GM12878 (cell line): ENCODE measurements around the gene HMGB1. TPM values are rescaled to one million over a fixed set of nuclear protein-coding genes. Genes with fewer than 3 reads are reported as not detected.

Source experiments
- ATAC-seq: fragments of 200-7000 bp; cut with Tn5 transposase; 3 replicates; pipeline ENCODE4 v1.9.1; 2020; ENCODE audit warnings: mild to moderate bottlenecking, moderate library complexity
- BruUV-seq: library from RNA; stranded (reverse); fragments of 400-500 nt; replicated peaks from 2 replicates; lab custom pipeline; 2021; lab: Mats Ljungman, UMichigan
- CTCF ChIA-PET: fragments of 300-600 bp; sonication (Branson Sonifier 250); formaldehyde crosslinking; extraction: SDS; loops from one replicate; lab custom pipeline; 2021; ENCODE audit warnings: inconsistent platforms; lab: Yijun Ruan, JAX
- POLR2A ChIA-PET: fragments of 350-600 bp; formaldehyde crosslinking; extraction: SDS; loops from one replicate; lab custom pipeline; 2021; ENCODE audit warnings: inconsistent platforms; lab: Charles Lee
- RAD21 ChIA-PET: fragments of 300-600 bp; sonication (Branson Sonifier 250); formaldehyde crosslinking; loops from one replicate; lab custom pipeline; 2023; ENCODE audit warnings: antibody characterized with exemption; ENCODE audit not compliant: unreplicated experiment; lab: Charles Lee
- SMC1A ChIA-PET: fragments of 300-600 bp; sonication (Branson Sonifier 250); formaldehyde crosslinking; loops from one replicate; lab custom pipeline; 2023; ENCODE audit not compliant: unreplicated experiment, uncharacterized antibody; lab: Charles Lee
- DNase-seq: peaks from one replicate; pipeline ENCODE4 v3.0.0-alpha.2; 2011; ENCODE audit warnings: low read depth, low spot score
- FAIRE-seq: peaks from 3 replicates; lab custom pipeline; 2011; peaks lifted over from hg19 to GRCh38; lab: Jason Lieb, UNC
- H2AFZ ChIP-seq: 2 replicates; pipeline ENCODE4 v1.6.0; 2011; ENCODE audit warnings: low read depth, low read length, control low read depth; ENCODE audit not compliant: control insufficient read depth
- H3K27ac ChIP-seq: 2 replicates; pipeline ENCODE4 v1.5.1; 2011; ENCODE audit warnings: control low read depth; ENCODE audit not compliant: control insufficient read depth, insufficient read depth
- H3K27me3 ChIP-seq, 2 experiments: replicated peaks in 1 of 2; 2 replicates each; pipeline versions ENCODE4 v1.6.0 to v1.6.1; 2011; ENCODE audit warnings: low read length in 1 of 2; ENCODE audit not compliant: control insufficient read depth in 2 of 2, insufficient read depth in 2 of 2
- H3K36me3 ChIP-seq, 2 experiments: 2 replicates each; pipeline ENCODE4 v1.5.1; 2011; ENCODE audit warnings: low read length in 1 of 2; ENCODE audit not compliant: control insufficient read depth in 2 of 2, insufficient read depth in 2 of 2
- H3K4me1 ChIP-seq: 2 replicates; pipeline ENCODE4 v1.6.1; 2011; ENCODE audit warnings: mild to moderate bottlenecking, low read length, moderate library complexity, mixed read lengths; ENCODE audit not compliant: control insufficient read depth, insufficient read depth
- H3K4me2 ChIP-seq: 2 replicates; pipeline ENCODE4 v1.6.0; 2011; ENCODE audit warnings: control low read depth; ENCODE audit not compliant: control insufficient read depth, insufficient read depth
- H3K4me3 ChIP-seq: fragments of 200-600 bp; sonication (generic); 2 replicates; pipeline ENCODE4 v1.5.1; 2016
- H3K79me2 ChIP-seq: 2 replicates; pipeline ENCODE4 v1.6.0; 2011; ENCODE audit warnings: low read length; ENCODE audit not compliant: control insufficient read depth, insufficient read depth
- H3K9ac ChIP-seq: 2 replicates; pipeline ENCODE4 v1.8.0; 2011; ENCODE audit warnings: low read length, control low read depth, mixed read lengths; ENCODE audit not compliant: control insufficient read depth, insufficient read depth
- H3K9me3 ChIP-seq: replicated peaks from 3 replicates; pipeline ENCODE4 v1.5.1; 2011; ENCODE audit warnings: mild to moderate bottlenecking, low read length; ENCODE audit not compliant: control insufficient read depth, insufficient read depth
- H4K20me1 ChIP-seq: 2 replicates; pipeline ENCODE4 v1.6.0; 2011; ENCODE audit not compliant: control insufficient read depth, insufficient read depth
- ASH2L ChIP-seq: fragments of 300-600, 200-600 bp; sonication (generic); IDR thresholded peaks from 2 replicates; pipeline ENCODE4 v1.6.1; 2017; ENCODE audit warnings: low read depth, mild to moderate bottlenecking, borderline replicate concordance
- BMI1 ChIP-seq: fragments of 450-650 bp; IDR thresholded peaks from 2 replicates; pipeline ENCODE4 v1.6.1; 2016; ENCODE audit warnings: mild to moderate bottlenecking, moderate library complexity, borderline replicate concordance
- ETV6 ChIP-seq, 2 experiments: fragments of 450-650 bp in 1 of 2; IDR thresholded peaks in 1 of 2; conservative IDR thresholded peaks in 1 of 2; 2 replicates each; pipeline ENCODE4 v1.6.1; 2014; ENCODE audit warnings: antibody characterized with exemption in 1 of 2, borderline replicate concordance in 1 of 2, low read depth in 1 of 2, mild to moderate bottlenecking in 1 of 2, moderate library complexity in 1 of 2
- HDAC2 ChIP-seq: fragments of 200-600 bp; sonication (generic); IDR thresholded peaks from 2 replicates; pipeline ENCODE4 v1.6.1; 2017
- MTA3 ChIP-seq: IDR thresholded peaks from 2 replicates; pipeline ENCODE4 v1.6.1; 2012; ENCODE audit warnings: low read length, inconsistent platforms, borderline replicate concordance
- NFIC ChIP-seq: IDR thresholded peaks from 2 replicates; pipeline ENCODE4 v1.6.1; 2012; ENCODE audit warnings: low read depth, mild to moderate bottlenecking, inconsistent platforms, low read length, moderate library complexity
- NRF1 ChIP-seq: conservative IDR thresholded peaks from 2 replicates; pipeline ENCODE4 v1.6.1; 2011; ENCODE audit warnings: mild to moderate bottlenecking, low read depth, low read length, improper control_type of control experiment
- POLR2AphosphoS5 ChIP-seq: IDR thresholded peaks from 2 replicates; pipeline ENCODE4 v1.6.1; 2011; ENCODE audit warnings: mild to moderate bottlenecking, low read length, inconsistent platforms
- SMAD1 ChIP-seq: fragments of 450-650 bp; IDR thresholded peaks from 2 replicates; pipeline ENCODE4 v1.6.1; 2018; ENCODE audit warnings: mild to moderate bottlenecking, low read depth; ENCODE audit not compliant: partially characterized antibody
- SMARCA5 ChIP-seq: fragments of 450-650 bp; IDR thresholded peaks from 2 replicates; pipeline ENCODE4 v1.6.1; 2017; ENCODE audit warnings: mild to moderate bottlenecking
- SPI1 ChIP-seq: IDR thresholded peaks from 2 replicates; pipeline ENCODE4 v1.6.1; 2011; ENCODE audit warnings: low read depth, mild to moderate bottlenecking, low read length, moderate library complexity, borderline replicate concordance; ENCODE audit not compliant: insufficient read depth
- YY1 ChIP-seq: IDR thresholded peaks from 2 replicates; pipeline ENCODE4 v1.6.1; 2011; ENCODE audit warnings: low read depth, mild to moderate bottlenecking, low read length
- in situ Hi-C: fragments of 300-500 bp; cut with MboI; formaldehyde crosslinking; loops from 9 replicates; pipeline ENCODE4 v1.14.3; 2018; ENCODE audit warnings: mixed read lengths
- intact Hi-C: fragments of 100-400 bp; cut with micrococcal nuclease; formaldehyde crosslinking; loops from one replicate; pipeline ENCODE4 v1.14.2; 2022; ENCODE audit not compliant: unreplicated experiment
- polyA plus RNA-seq, 11 experiments: library from polyadenylated mRNA; depleted of rRNA in 4 of 11; unstranded in 6 of 11; stranded (reverse) in 5 of 11; fragments of >200 nt; fragmentation: Nextera tagmentation in 4 of 11; fragmentation: Illumina TruSeq in 1 of 11; extraction: Ambion mirVana in 4 of 11; extraction: Trizol in 1 of 11; gene quantifications; 1 replicate in 1 of 11; 2 replicates in 10 of 11; pipeline versions ENCODE4 v1.2.1 to v1.2.3, GENCODE V29; 2011 to 2016; ENCODE audit warnings: inconsistent platforms in 2 of 11, missing spikeins in 2 of 11, low read depth in 1 of 11
- total RNA-seq, 4 experiments: library from RNA; depleted of rRNA in 3 of 4; stranded (reverse); fragments of >200 nt in 3 of 4; fragmentation: Illumina TruSeq in 1 of 4; extraction: Trizol in 1 of 4; gene quantifications; 2 replicates each; pipeline versions ENCODE4 v1.2.1 to v1.2.3, GENCODE V29; 2013 to 2021
- TF ChIP-seq, protein P1 (sequence below): fragments of 450-650 bp; IDR thresholded peaks from 2 replicates; pipeline ENCODE4 v1.6.1; 2016; ENCODE audit warnings: mild to moderate bottlenecking
- TF ChIP-seq, protein P2 (sequence below): fragments of 450-650 bp; IDR thresholded peaks from 2 replicates; pipeline ENCODE4 v1.6.1; 2017; ENCODE audit warnings: antibody characterized with exemption, mild to moderate bottlenecking, moderate library complexity

Gene HMGB1
- total and polyA plus RNA-seq, 10 of the 15 experiments (the other 5 are each of a cell fraction or from before 2014, with no cell fraction given), result 365 to 2,529 (median 1,396) TPM

DNA sequence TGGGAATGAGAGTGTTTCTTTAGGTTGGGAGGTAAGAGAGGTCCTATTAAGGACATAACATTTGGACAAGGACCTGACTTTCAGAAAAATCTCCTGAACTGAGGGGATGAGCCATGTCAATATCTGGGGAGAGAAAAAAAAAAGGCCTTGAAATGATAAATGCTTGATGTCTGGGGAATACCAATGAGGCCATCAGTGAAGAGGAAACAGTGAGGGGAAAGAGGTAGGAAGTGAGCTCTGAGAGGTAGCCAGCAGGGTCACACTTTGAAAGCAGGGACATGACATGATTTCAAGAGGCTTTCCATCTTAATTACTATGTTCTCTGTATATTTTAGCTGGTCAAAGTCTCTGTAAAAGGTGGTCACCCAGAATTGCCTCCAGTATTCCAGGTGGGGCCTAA is 53.4 kb downstream of the HMGB1 start:
- H3K4me1 ChIP-seq, result peaks cover 22% of the 10 kb centered on the region
- TF ChIP-seq NFIC, result no peak
- TF ChIP-seq ASH2L, result no peak
- no peak for TF ChIP-seq MTA3
- no peak for TF ChIP-seq HDAC2
- peak; percentile 32; the same call in 1 of the 2 replicates for TF ChIP-seq SPI1
- TF ChIP-seq, protein P1, sequence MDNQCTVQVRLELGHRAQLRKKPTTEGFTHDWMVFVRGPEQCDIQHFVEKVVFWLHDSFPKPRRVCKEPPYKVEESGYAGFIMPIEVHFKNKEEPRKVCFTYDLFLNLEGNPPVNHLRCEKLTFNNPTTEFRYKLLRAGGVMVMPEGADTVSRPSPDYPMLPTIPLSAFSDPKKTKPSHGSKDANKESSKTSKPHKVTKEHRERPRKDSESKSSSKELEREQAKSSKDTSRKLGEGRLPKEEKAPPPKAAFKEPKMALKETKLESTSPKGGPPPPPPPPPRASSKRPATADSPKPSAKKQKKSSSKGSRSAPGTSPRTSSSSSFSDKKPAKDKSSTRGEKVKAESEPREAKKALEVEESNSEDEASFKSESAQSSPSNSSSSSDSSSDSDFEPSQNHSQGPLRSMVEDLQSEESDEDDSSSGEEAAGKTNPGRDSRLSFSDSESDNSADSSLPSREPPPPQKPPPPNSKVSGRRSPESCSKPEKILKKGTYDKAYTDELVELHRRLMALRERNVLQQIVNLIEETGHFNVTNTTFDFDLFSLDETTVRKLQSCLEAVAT, result no peak
- TF ChIP-seq YY1, result no peak
- no peak for TF ChIP-seq SMAD1
- TF ChIP-seq ETV6 (conservative IDR thresholded peaks at IDR 0.05 in 1 of 2, IDR thresholded peaks at IDR 0.05 in 1 of 2; ENCODE audit: borderline replicate concordance in 1 of 2, low read depth in 1 of 2), result peak in 1 of 2 experiments; percentile 56; a peak in 1 of 4 replicates
- TF ChIP-seq NRF1, result no peak
- no peak for TF ChIP-seq SMARCA5
- TF ChIP-seq, protein P2, sequence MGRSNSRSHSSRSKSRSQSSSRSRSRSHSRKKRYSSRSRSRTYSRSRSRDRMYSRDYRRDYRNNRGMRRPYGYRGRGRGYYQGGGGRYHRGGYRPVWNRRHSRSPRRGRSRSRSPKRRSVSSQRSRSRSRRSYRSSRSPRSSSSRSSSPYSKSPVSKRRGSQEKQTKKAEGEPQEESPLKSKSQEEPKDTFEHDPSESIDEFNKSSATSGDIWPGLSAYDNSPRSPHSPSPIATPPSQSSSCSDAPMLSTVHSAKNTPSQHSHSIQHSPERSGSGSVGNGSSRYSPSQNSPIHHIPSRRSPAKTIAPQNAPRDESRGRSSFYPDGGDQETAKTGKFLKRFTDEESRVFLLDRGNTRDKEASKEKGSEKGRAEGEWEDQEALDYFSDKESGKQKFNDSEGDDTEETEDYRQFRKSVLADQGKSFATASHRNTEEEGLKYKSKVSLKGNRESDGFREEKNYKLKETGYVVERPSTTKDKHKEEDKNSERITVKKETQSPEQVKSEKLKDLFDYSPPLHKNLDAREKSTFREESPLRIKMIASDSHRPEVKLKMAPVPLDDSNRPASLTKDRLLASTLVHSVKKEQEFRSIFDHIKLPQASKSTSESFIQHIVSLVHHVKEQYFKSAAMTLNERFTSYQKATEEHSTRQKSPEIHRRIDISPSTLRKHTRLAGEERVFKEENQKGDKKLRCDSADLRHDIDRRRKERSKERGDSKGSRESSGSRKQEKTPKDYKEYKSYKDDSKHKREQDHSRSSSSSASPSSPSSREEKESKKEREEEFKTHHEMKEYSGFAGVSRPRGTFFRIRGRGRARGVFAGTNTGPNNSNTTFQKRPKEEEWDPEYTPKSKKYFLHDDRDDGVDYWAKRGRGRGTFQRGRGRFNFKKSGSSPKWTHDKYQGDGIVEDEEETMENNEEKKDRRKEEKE, result no peak
- no peak for TF ChIP-seq POLR2AphosphoS5
- TF ChIP-seq BMI1, result no peak
- H3K9ac ChIP-seq, result no peak overlapping the region
- CTCF ChIA-PET, result interaction anchor here (1.0 kb wide), 2 partner anchors 30 to 169 kb away, joined by 4 read pairs; no protein-coding TSS in a partner anchor
- H3K4me2 ChIP-seq, result no peak overlapping the region
- RAD21 ChIA-PET, result interaction anchor here (1.2 kb wide), 1 partner anchor 50 kb away, joined by 4 read pairs; no protein-coding TSS in a partner anchor
- H3K27me3 ChIP-seq, result no peaks in the 10 kb centered on the region
- DNase-seq (no peak), ATAC-seq (no peak), FAIRE-seq (no peak)
- in situ Hi-C loops (no loop called here), intact Hi-C loops (no loop called here)
- peaks cover 2% of the 10 kb centered on the region; the same call in 1 of the 3 replicates for H3K9me3 ChIP-seq
- no peaks in the 10 kb centered on the region for H4K20me1 ChIP-seq
- H3K36me3 ChIP-seq, result no peaks in the 10 kb centered on the region
- no TSS peak for BruUV-seq
- POLR2A ChIA-PET, result interaction anchor here (1.0 to 1.8 kb wide), 3 partner anchors 10 to 39 kb away, joined by 3 to 9 read pairs (median 4); partner anchors contain the start of gene UBE2L5
- H3K79me2 ChIP-seq, result no peaks in the 10 kb centered on the region
- no peak overlapping the region for H2AFZ ChIP-seq
- no peak overlapping the region for H3K4me3 ChIP-seq
- SMC1A ChIA-PET, result interaction anchor here (0.6 to 5.3 kb wide), 8 partner anchors 10 to 100 kb away, joined by 3 to 27 read pairs (median 6); partner anchors contain the start of gene UBE2L5
- no peak overlapping the region for H3K27ac ChIP-seq
